Aorta (tissue), 5 donors: Measurements from ENCODE around the gene MTCL1. TPM values are rescaled to one million over a fixed set of nuclear protein-coding genes. Genes with fewer than 3 reads are reported as not detected.

ENCODE experiments used
- ATAC-seq: fragments of 200-7000 bp; cut with Tn5 transposase; one replicate; pipeline ENCODE4 v1.9.1; 2022; ENCODE audit warnings: moderate library complexity; ENCODE audit not compliant: low FRiP score
- DNase-seq, 2 donors: peaks; one replicate each; pipeline ENCODE4 v3.0.0-alpha.2; 2020
- H3K27ac ChIP-seq, 2 donors: one replicate each; pipeline ENCODE4 v1.5.1; 2013; ENCODE audit warnings: low read length in 2 of 2, mild to moderate bottlenecking in 2 of 2, moderate library complexity in 2 of 2, control low read depth in 1 of 2, inconsistent platforms in 1 of 2, low read depth in 1 of 2
- H3K27me3 ChIP-seq, 2 donors: one replicate each; pipeline ENCODE4 v1.6.1; 2013; ENCODE audit warnings: control low read depth in 1 of 2, low read length in 1 of 2, mild to moderate bottlenecking in 1 of 2, moderate library complexity in 1 of 2; ENCODE audit not compliant: insufficient read depth in 2 of 2, control insufficient read depth in 1 of 2
- H3K36me3 ChIP-seq, 2 donors: one replicate each; pipeline ENCODE4 v1.6.1; 2013; ENCODE audit warnings: control low read depth in 1 of 2, low read length in 1 of 2, mild to moderate bottlenecking in 1 of 2; ENCODE audit not compliant: insufficient read depth in 2 of 2, control insufficient read depth in 1 of 2
- H3K4me1 ChIP-seq, 2 donors: one replicate each; pipeline ENCODE4 v1.6.1; 2013; ENCODE audit warnings: low read length in 2 of 2, control low read depth in 1 of 2, mild to moderate bottlenecking in 1 of 2, moderate library complexity in 1 of 2; ENCODE audit not compliant: insufficient read depth in 2 of 2, control insufficient read depth in 1 of 2
- H3K4me3 ChIP-seq, 2 donors: one replicate each; pipeline ENCODE4 v1.5.1; 2013; ENCODE audit warnings: low read length in 2 of 2, control low read depth in 1 of 2, mild to moderate bottlenecking in 1 of 2
- H3K9me3 ChIP-seq: one replicate; pipeline ENCODE4 v1.6.1; 2013; ENCODE audit warnings: mild to moderate bottlenecking, low read length; ENCODE audit not compliant: control insufficient read depth
- WGBS, 2 donors: extraction: QIAGEN DNeasy Blood & Tissue Kit; methylation state at CpG; one replicate each; pipeline ENCODE4 v1.1.7; 2013; 5-methylcytosine and 5-hydroxymethylcytosine counted together
- intact Hi-C, 2 donors: fragments of 100-400 bp; cut with DNase I; formaldehyde crosslinking; loops; one replicate each; pipeline versions ENCODE4 v1.14.2 to v1.15.0; 2022
- polyA plus RNA-seq, 2 donors: library from polyadenylated mRNA; stranded (reverse); fragments of 200-250 nt; gene quantifications; one replicate each; pipeline ENCODE4 v1.2.3, GENCODE V29; 2013
- total RNA-seq, 2 donors: library from RNA; stranded (reverse); fragmentation: NEBNext Ultra II Directional; extraction: Animal tissue kit (Norgen Biotek cat#: 25700); gene quantifications; one replicate each; pipeline ENCODE4 v1.2.1, GENCODE V29; 2021
- donor health status: healthy with polysubstance abuse.
- donor health status: Bipolar disorder and iron deficiency.
- donor health status: DM: no; HTN: no; CAD: no.
- donor health status: DM: no; HTN: no; CAD: no.
- donor health status: DM: yes; HTN: yes; CAD: no.

The MTCL1 gene
- total and polyA plus RNA-seq, 4 donors: 0.75 to 14.2 (median 6.2) TPM

DNA sequence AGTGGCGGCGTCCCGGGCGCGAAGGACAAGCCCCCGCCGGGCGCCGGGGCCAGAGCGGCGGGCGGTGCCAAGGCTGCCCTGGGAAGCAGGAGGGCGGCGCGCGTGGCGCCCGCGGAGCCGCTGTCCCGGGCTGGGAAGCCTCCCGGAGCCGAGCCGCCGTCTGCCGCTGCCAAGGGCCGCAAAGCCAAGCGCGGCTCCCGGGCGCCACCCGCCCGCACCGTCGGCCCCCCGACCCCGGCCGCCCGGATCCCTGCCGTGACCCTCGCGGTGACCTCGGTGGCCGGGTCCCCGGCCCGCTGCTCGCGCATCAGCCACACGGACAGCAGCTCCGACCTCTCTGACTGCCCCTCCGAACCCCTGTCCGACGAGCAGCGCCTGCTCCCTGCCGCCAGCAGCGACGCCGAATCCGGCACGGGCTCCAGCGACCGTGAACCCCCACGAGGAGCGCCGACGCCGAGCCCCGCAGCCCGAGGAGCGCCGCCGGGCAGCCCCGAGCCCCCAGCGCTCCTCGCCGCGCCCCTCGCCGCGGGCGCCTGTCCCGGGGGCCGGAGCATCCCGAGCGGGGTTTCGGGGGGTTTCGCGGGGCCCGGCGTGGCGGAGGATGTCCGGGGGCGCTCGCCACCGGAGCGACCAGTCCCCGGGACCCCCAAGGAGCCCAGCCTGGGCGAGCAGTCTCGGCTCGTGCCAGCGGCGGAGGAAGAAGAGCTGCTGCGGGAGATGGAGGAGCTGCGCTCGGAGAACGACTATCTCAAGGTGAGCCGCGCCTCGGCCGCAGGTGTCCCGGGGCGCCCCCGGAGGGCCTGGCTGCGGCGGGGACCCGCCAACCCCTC lies 820 bp downstream of the MTCL1 start:
- Histone ChIP-seq H3K4me1 (no peaks in the 10 kb centered on the region), H3K4me3 (peak overlapping the region; percentile 86 to 96), H3K27ac (no peak overlapping the region), H3K36me3 (no peaks in the 10 kb centered on the region), H3K27me3 (no peaks in the 10 kb centered on the region), H3K9me3 (no peaks in the 10 kb centered on the region)
- intact Hi-C loops: no loop called here
- DNase-seq (peak; percentile 56 to 80), ATAC-seq (no peak)
- 1% methylated on average over 81 to 116 of the region's 116 CpGs for WGBS, 2 donors

DNA sequence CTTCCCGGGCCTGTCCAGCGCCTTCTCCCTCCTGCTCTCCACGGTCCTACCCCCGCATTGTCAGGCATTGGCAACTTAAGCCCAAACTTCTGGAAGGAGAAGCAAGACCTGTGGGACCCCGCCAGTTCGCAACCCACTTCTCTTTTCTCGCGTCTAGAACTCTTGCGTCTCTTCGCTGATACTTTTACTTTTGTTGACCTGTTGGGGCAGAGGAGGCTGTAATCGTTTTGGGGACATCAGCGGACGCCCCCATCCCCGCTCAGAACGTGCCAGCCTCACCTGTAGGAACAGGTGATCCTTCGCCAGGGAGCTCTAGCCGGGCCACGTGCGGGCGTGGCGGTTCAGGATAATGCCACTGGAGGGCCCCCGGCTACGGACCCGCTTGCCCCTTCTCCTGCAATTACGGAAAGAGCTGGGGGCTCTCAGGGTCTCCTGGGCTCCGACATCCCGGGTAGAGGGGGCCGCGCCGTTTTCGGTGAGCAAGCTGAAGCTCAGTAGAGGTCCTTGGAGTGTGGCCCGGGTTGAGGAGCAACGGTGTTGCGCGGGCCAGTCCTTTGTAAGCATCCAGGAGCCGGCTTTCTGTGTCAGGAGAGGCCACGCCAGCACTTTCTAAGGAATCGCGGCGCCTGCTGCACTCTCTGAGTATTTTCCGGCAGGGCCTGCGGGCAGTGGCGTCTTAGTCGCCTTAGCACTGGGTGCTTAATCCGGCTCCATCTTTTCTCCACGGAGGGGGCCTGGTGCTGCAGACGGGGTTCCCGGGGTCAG lies 1.6 kb downstream of the MTCL1 start:
- Histone ChIP-seq H3K4me3 (peak overlapping the region in 1 of 2 donors; percentile 86), H3K27ac (no peak overlapping the region), H3K9me3 (no peaks in the 10 kb centered on the region), H3K36me3 (no peaks in the 10 kb centered on the region), H3K4me1 (no peaks in the 10 kb centered on the region), H3K27me3 (no peaks in the 10 kb centered on the region)
- ATAC-seq: no peak
- DNase-seq: peak in 1 of 2 donors; percentile 77
- 16 to 21% methylated on average over 46 to 48 of the region's 48 CpGs for WGBS, 2 donors
- intact Hi-C loops: no loop called here

DNA sequence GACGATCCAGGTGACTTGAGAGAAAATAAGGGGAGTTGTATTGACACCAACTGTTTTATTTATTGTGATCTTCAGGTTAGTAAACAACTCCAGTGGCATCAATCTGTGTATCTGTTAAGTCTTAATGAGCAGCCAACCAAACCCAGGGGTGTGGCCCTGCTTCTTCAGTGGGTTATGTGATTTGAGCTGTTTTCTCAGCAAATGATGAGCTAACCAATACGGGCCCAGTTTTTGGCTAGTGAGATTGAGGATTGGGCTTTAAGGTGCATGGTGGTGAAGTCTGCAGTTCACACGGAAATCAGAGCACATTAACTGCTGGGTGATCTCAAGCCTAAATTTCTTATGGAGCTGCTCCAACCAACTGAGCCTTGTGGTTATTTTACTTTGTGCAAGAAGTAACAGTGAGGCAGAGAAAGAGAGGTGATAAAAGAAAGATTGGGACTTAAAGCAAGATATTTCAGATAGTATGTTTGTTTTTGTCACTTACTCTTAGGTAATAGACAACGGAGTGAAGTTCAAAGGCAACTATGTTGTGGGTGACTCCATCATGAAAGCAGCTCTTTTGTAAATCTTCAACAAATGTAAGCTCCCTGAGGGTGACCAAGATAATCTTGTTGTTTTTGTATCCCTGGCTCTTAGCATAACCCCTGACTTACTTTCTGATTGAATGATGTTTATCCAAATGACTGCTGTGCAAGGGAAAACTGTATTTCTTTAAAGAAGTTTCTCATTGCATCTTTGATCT lies 2.4 kb downstream of the MTCL1 start:
- WGBS, 2 donors: 50 to 66% methylated on average over 4 of the region's 4 CpGs
- no peak overlapping the region for H3K4me3 ChIP-seq
- H3K27ac ChIP-seq: no peak overlapping the region

DNA sequence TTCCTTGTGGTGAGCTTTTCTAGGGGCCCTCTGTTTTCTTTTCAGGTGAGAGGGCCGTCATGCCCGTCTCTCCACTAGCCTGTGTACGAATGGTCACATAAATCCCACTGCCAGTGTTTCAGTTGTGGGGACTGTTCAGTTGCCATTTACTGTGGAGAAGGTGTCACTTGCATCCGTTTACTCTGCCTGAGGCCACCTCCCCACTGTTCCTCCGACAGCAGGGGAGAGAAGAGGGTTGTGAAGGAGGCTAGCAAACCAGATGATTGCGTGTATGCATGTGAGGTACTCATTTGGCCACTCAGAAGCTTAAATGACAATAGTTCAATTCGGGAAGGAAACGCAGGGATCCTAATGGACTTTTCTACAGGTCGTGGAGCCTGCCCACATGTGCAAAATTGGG lies 3.3 kb downstream of the MTCL1 start:
- Histone ChIP-seq H3K4me3 (no peak overlapping the region), H3K27me3 (no peaks in the 10 kb centered on the region), H3K27ac (no peak overlapping the region), H3K9me3 (no peaks in the 10 kb centered on the region), H3K36me3 (no peaks in the 10 kb centered on the region), H3K4me1 (no peaks in the 10 kb centered on the region)
- intact Hi-C loops: no loop called here
- WGBS, 2 donors: 87 to 92% methylated on average over 9 of the region's 9 CpGs
- DNase-seq: no peak
- ATAC-seq: no peak

More for the DNA sequence above, 2.4 kb downstream of the MTCL1 start:
- Histone ChIP-seq H3K36me3 (no peaks in the 10 kb centered on the region), H3K27me3 (no peaks in the 10 kb centered on the region), H3K4me1 (no peaks in the 10 kb centered on the region), H3K9me3 (no peaks in the 10 kb centered on the region)
- no peak for DNase-seq
- intact Hi-C loops: no loop called here
- ATAC-seq: no peak

DNA sequence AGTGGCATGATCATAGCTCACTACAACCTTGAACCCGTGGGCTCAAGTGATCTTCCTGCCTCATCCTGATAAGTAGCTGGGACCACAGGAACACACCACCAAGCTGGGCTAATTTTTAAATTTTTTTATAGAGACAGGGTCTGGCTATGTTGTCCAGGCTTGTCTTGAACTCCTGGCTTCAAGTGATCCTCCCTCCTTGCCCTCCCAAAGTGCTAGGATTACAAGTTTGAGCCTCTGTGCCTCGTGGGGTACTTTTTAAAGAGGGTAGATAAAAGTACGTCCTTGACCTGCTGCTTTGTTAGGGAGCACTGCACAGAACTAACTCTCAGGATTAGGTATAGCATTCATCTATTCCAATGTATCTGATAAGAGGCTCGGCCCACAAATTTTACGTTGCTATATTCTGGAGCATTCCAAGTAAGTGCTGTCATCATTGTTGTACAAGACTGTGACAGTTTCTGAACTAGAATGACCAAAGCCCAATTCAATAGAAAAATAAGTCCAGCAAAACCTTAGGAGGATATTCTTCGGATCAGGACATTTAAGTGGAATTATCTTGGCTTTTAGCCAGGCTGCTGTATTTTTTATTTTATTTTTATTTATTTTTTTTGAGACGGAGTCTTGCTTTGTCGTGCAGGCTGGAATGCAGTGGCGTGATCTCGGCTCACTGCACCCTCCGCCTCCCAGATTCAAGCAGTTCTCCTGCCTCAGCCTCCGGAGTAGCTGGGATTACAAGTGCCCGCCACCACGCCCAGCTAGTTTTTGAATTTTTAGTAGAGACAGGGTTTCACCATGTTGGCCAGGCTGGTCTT lies 4.1 kb downstream of the MTCL1 start:
- H3K36me3 ChIP-seq: no peaks in the 10 kb centered on the region
- ATAC-seq (no peak), DNase-seq (no peak)
- H3K9me3 ChIP-seq: no peaks in the 10 kb centered on the region
- no peak overlapping the region for H3K27ac ChIP-seq
- intact Hi-C loops: no loop called here
- H3K27me3 ChIP-seq: no peaks in the 10 kb centered on the region
- H3K4me3 ChIP-seq: no peak overlapping the region
- 85 to 86% methylated on average over 14 of the region's 14 CpGs for WGBS, 2 donors
- no peaks in the 10 kb centered on the region for H3K4me1 ChIP-seq

DNA sequence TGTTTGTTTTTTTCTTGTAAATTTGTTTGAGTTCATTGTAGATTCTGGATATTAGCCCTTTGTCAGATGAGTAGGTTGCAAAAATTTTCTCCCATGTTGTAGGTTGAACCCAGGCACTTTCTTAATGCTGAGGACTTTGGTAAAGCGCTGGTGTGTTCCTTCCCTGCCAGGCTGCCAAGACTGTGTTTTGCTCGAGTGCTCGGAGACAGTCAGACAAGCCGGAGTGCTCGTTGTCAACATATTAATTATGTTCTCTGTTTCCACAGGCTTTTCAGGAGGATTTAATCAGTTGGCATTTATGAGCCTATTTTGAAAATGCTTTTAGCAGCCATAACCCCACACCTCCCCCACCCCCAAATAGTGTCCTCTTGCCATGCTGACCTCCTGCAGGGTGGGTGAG lies 6.4 kb downstream of the MTCL1 start:
- WGBS, 2 donors: 92 to 94% methylated on average over 5 of the region's 5 CpGs
- Histone ChIP-seq H3K4me3 (no peak overlapping the region), H3K27me3 (no peaks in the 10 kb centered on the region), H3K27ac (no peak overlapping the region), H3K36me3 (no peaks in the 10 kb centered on the region), H3K4me1 (no peaks in the 10 kb centered on the region), H3K9me3 (no peaks in the 10 kb centered on the region)
- intact Hi-C loops: no loop called here
- DNase-seq (no peak), ATAC-seq (no peak)

DNA sequence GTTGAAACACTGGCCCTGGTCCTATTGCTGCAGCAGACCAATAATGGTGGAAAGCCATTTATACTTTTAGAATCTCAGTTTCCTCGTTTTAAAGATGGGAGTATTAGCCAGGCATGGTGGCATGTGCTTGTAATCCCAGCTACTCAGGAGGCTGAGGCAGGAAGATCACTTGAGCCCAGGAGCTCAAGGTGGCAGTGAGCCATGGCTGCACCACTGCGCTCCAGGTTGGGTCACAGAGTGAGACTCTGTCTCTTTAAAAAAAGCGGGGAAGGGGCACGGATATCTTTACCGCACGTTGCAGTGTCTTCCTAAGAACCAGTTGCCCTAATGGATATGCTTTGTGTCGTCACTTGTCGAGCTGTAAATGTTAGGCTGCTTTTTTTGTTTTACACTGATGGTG lies 8.3 kb downstream of the MTCL1 start:
- DNase-seq (no peak), ATAC-seq (no peak)
- Histone ChIP-seq H3K9me3 (no peaks in the 10 kb centered on the region), H3K27me3 (no peaks in the 10 kb centered on the region), H3K4me1 (no peaks in the 10 kb centered on the region), H3K4me3 (no peak overlapping the region), H3K36me3 (no peaks in the 10 kb centered on the region), H3K27ac (no peak overlapping the region)
- intact Hi-C loops: no loop called here
- 65 to 68% methylated on average over 8 of the region's 8 CpGs for WGBS, 2 donors

DNA sequence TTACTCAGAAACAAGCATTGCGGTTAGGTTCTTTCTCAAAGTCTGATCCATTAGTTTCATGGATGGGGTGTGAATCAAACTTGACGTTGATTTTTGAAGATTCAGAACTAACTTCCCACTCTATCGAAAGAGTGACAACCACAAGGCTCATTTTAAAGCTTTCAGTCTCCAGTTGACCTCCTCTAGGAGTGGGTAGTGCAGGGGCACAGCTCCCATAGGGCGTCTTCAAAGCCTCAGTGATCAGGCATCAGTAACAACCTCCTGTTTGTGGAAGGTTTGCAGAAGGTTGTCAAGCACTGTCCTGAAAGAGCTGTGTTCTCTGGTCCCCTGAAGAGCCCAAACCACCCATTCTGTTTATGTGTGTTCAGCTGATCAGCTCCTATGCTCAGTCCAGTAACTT lies 10.2 kb downstream of the MTCL1 start:
- H3K4me3 ChIP-seq: no peak overlapping the region
- H3K9me3 ChIP-seq: no peaks in the 10 kb centered on the region
- no peaks in the 10 kb centered on the region for H3K4me1 ChIP-seq
- no peak overlapping the region for H3K27ac ChIP-seq
- ATAC-seq (no peak), DNase-seq (no peak)
- H3K27me3 ChIP-seq: no peaks in the 10 kb centered on the region
- intact Hi-C loops: no loop called here
- WGBS, 2 donors: 94 to 96% methylated on average over 4 of the region's 4 CpGs
- no peaks in the 10 kb centered on the region for H3K36me3 ChIP-seq
